PC-3 (cell line): Measurements from ENCODE around the gene SLC30A10.

Experiments used
- EZH2 ChIP-seq: fragments of 300-600 bp; sonication (generic); IDR thresholded peaks from one replicate; pipeline ENCODE4 v1.6.1; 2017; ENCODE audit warnings: antibody characterized with exemption, mild to moderate bottlenecking, low read length; ENCODE audit not compliant: unreplicated experiment
- EZH2phosphoT487 ChIP-seq: fragments of 300-600 bp; sonication (generic); IDR thresholded peaks from 2 replicates; pipeline ENCODE4 v1.6.1; 2018; ENCODE audit warnings: mild to moderate bottlenecking, antibody characterized with exemption, low read length, borderline replicate concordance
- TF ChIP-seq, protein P1 (sequence below): fragments of 300-600 bp; sonication (generic); conservative IDR thresholded peaks from 2 replicates; pipeline ENCODE4 v1.5.1; 2017; ENCODE audit warnings: antibody characterized with exemption, low read depth, mild to moderate bottlenecking, low read length

- TF ChIP-seq, protein P1, sequence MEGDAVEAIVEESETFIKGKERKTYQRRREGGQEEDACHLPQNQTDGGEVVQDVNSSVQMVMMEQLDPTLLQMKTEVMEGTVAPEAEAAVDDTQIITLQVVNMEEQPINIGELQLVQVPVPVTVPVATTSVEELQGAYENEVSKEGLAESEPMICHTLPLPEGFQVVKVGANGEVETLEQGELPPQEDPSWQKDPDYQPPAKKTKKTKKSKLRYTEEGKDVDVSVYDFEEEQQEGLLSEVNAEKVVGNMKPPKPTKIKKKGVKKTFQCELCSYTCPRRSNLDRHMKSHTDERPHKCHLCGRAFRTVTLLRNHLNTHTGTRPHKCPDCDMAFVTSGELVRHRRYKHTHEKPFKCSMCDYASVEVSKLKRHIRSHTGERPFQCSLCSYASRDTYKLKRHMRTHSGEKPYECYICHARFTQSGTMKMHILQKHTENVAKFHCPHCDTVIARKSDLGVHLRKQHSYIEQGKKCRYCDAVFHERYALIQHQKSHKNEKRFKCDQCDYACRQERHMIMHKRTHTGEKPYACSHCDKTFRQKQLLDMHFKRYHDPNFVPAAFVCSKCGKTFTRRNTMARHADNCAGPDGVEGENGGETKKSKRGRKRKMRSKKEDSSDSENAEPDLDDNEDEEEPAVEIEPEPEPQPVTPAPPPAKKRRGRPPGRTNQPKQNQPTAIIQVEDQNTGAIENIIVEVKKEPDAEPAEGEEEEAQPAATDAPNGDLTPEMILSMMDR: no peak
- TF ChIP-seq EZH2 (no peak), EZH2phosphoT487 (no peak)
These were observed 28.2 kb downstream of the SLC30A10 start for GRCh38 chr1:219900201-219900600.
